ENCODE measurements around the gene PDE6D. TPM values are rescaled to one million over a fixed set of nuclear protein-coding genes. Genes with fewer than 3 reads are reported as not detected.

The PDE6D gene
- total and polyA plus RNA-seq, 2 of the 13 experiments (the other 11 are each of a cell fraction or from before 2014, with no cell fraction given): 14.1 to 23.2 TPM

DNA sequence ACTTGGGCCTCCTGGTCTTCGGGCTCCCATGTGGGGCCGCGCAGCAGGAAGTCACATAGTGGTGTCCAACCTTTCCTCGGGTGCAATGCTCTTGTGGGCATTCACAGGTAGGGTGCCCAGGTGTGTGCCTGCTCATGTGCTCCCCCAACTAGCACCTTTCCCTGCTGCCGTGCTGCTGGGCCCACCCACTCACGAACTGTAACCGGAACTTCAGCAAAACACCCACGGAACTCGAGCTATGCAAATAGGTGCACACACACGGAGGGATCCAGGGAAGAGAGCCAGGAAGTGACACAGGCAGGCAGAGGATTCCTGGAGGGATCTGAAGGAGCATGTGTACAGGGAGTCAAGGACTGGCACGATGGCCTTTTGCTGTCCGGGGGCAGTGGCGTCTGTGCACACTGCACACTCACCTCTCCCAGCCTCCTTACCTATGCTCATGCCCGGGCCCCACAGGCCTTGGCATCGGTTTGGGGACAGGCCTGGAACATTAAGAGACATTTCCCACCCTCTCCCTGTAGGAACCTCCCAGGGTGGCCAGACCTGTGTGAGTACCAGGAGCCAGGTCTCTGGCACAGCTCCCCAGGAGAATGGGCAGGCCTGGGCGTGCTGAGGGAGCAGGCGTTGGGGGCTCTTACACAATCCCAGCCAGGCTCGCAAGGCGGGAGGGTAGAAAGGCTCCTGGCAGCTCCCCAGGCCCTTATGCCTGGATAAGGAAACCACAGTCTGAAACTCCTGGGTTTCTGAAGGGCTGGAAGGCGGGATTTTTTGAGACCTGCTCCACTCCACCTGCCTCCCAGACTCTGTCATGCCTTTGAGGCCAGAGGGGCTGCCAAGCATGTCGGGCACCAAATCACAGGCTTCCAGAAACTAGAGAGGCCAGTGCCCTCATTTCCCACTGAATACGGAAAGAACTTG lies 79.4 kb downstream of the PDE6D start (continued):
- no peak for TF ChIP-seq AHDC1 (CRISPR knock-in tag; IDR thresholded peaks at IDR 0.05; ENCODE audit: borderline replicate concordance)
- 0 out of 2 replicates have a peak, but pooled peaks have one; percentile 67 for TF ChIP-seq ZNF784 (CRISPR knock-in tag; IDR thresholded peaks at IDR 0.05; ENCODE audit: borderline replicate concordance)
- TF ChIP-seq NR2C2 (CRISPR knock-in tag; IDR thresholded peaks at IDR 0.05; ENCODE audit: borderline replicate concordance): no peak
- no peak; the same call in 1 of the 2 replicates for TF ChIP-seq ZNF441 (CRISPR knock-in tag; IDR thresholded peaks at IDR 0.05; ENCODE audit: borderline replicate concordance)
- TF ChIP-seq RFX3 (CRISPR knock-in tag; IDR thresholded peaks at IDR 0.05): no peak
- TF ChIP-seq MLXIP (CRISPR knock-in tag; IDR thresholded peaks at IDR 0.05; ENCODE audit: borderline replicate concordance): no peak
- peak; percentile 44; the same call in 1 of the 2 replicates for TF ChIP-seq ZNF574 (CRISPR knock-in tag; IDR thresholded peaks at IDR 0.05)
- TF ChIP-seq ZNF704 (CRISPR knock-in tag; IDR thresholded peaks at IDR 0.05; ENCODE audit: borderline replicate concordance): peak; percentile 49; the same call in 1 of the 2 replicates
- TF ChIP-seq PAX8 (CRISPR knock-in tag; IDR thresholded peaks at IDR 0.05; ENCODE audit: borderline replicate concordance): no peak
- TF ChIP-seq ZSCAN9 (CRISPR knock-in tag; IDR thresholded peaks at IDR 0.05; ENCODE audit: borderline replicate concordance): peak; percentile 43; the same call in 1 of the 2 replicates
- no peak for TF ChIP-seq STAG1 (CRISPR knock-in tag; IDR thresholded peaks at IDR 0.05)
- peak; percentile 20; the same call in 1 of the 2 replicates for TF ChIP-seq ZNF614 (CRISPR knock-in tag; IDR thresholded peaks at IDR 0.05; ENCODE audit: borderline replicate concordance)
- TF ChIP-seq SP140L (CRISPR knock-in tag; IDR thresholded peaks at IDR 0.05; ENCODE audit: borderline replicate concordance): no peak
